Endometrial microvascular endothelial cells (primary cell): ENCODE results near the gene CEP295NL. TPM values are rescaled to one million over a fixed set of nuclear protein-coding genes. Genes with fewer than 3 reads are reported as not detected.

Experiments used
- in situ Hi-C: cut with HindIII; loops from 2 replicates; pipeline ENCODE4 v1.10.0; 2017; ENCODE audit warnings: low sequenced_read_pairs, low pct_unique_long_range_greater_than_20kb; ENCODE audit errors: inconsistent ontology term
- total RNA-seq: library from RNA; depleted of rRNA; stranded (reverse); fragments of >200 nt; gene quantifications from one replicate; pipeline ENCODE4 v1.2.3, GENCODE V29; 2015; ENCODE audit errors: inconsistent ontology term

Gene CEP295NL
- total RNA-seq, 1 donor from 2014 or later: 0.19 TPM

DNA sequence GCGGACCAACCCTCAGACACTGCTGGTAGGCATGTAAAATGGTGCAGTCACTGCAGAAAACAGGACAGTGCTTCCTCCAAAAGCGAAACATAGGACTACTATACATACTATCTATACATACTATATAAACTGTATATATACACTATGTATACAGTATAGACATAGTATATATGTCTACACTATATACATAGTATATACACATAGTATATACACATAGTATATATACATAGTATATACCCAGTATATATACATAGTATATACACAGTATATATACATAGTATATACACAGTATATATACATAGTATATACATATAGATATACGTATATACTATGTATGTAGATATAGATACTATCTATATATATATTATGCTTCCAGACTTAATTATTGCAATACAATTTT is 55.9 kb downstream of the CEP295NL start:
- in situ Hi-C loops: loop anchor here (25.0 kb wide), 1 partner anchor 140 kb away; the partner anchor contains the start of gene LGALS3BP

DNA sequence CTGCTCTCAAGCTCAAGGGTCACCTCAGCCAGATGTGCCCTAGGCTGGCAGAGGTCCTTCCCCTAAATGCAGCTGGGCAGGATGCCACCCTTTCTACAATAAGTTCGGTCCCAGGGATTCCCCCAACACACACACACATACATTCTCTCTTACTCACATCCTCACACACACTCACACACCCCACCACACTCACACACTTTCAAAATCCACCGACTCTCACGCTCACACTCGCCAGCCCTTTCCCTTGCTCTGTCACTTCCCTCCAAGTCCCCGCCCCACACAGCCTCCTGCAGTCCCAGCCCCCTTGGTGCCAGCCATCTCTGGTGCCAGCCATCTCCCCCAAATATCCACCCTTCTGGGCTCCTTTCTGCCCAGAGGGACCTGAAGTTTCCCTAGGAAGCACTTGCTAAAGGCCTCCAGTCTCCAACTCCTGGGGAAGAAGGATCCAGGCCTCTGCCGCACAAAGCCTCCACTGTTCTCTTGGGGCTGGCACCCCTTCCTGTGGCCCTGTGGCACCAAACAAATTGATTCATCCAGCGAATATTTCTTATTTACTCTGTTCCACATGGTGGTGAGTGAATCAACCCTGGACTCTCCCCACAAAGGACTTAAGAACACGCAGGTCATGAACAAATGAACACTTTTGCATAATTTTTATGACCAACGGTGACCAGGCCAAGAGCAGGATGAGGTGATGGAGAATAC is 58.5 kb downstream of the CEP295NL start:
- in situ Hi-C loops: loop anchor here (25.0 kb wide), 1 partner anchor 143 kb away; the partner anchor contains the start of gene LGALS3BP

DNA sequence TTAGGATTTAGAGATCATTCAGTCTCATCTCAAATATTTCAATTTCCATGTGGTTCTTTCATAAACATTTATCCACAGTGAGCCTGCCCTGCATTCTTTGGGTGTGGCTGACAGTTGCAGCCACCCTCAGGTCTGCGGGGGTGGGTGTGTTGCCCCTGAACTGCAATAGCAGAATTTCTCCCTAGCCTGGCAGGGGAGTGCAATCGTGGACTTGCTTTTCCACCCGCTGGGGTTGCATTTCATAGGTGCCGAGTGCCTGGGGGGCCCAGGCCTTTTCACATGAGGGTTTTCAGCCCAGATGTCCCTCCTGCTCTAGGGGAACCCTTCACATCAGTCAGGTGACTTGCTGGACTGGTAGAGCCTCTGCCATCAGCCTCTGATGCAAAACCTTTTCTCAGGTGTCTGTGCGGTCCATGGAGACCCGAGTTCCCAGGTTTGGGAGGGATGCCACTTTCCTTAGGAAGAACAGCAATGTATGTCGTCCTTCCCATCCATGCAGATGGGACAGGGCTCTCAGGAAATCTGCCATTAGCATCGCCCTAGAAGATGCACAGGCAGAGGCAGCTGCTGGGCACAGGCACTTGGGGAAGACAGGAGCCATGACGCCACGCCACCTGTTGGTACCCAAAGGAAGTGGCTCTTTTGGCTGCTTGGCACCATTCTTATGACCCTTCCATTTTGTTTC is 60.0 kb downstream of the CEP295NL start:
- in situ Hi-C loops: loop anchor here (25.0 kb wide), 1 partner anchor 144 kb away; the partner anchor contains the start of gene LGALS3BP

DNA sequence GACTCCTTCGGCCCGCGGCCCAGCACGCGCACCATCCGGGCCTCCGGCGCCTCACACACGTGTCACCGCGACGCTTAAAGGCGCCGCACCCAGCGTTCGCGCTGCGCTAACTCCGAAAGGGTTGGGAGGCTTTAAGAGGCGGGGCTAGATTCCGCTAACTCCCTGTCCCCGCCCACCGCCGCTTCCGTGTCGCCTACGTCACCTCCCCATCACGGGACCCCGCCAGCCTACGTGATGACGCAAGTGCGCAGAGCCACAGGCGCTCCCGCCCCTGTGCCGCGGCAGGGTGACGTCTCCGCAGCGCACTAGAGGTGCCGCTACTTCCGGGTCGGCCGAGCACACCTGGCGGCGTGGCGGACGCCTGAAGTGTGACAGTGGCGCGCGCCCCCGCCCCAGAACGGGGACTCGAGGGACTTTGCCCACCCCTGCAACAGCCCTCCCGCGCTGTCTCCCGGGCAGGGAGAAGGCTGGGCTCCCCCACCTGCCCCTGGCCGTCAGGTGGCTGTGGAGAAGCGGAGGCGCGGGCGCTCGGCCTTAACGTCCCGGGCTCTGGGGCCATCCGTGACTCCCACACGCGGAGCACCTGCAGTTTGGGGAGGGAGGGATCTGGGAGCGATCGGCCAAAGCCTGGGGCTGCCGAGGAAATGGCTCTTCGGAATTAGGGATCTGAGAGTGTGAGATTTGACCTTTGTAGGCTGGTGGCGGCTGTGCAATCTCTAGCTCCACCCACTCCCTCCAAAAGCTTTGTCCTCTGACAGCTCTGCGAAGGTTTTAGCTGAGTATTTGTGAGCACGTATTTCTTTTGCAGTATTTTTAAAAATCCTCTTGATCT is 62.0 kb downstream of the CEP295NL start, which contains the start of gene USP36:
USP36 (minus strand) TSS at position 35 of the 832 bp plus-strand sequence. CDS start 4,451 bp downstream, outside the sequence.
- in situ Hi-C loops: loop anchor here (25.0 kb wide), 1 partner anchor 146 kb away; the partner anchor contains the start of gene LGALS3BP

Other genes starting within 250 kb of the CEP295NL start
- 40.3 TPM for gene CYTH1, start 120.9 kb downstream of the CEP295NL start, total RNA-seq
- 38.4 TPM for gene USP36, start 62.4 kb downstream of the CEP295NL start, total RNA-seq
- 104 TPM for gene TIMP2, start 22.2 kb upstream of the CEP295NL start, total RNA-seq
- 44.9 TPM for gene LGALS3BP, start 76.7 kb upstream of the CEP295NL start, total RNA-seq
- gene CANT1, start 106.6 kb upstream of the CEP295NL start, total RNA-seq: 89.3 TPM
- 3.9 TPM for gene C1QTNF1, start 121.0 kb upstream of the CEP295NL start, total RNA-seq
- gene ENGASE, start 171.6 kb upstream of the CEP295NL start, total RNA-seq: 6.5 TPM